A549 (cell line): ENCODE results near the gene NT5DC2.
A peak's percentile ranks its signal among the peaks of the same experiment; 100 is the strongest.

Experiments
- BCL3 ChIP-seq: fragments of >200 bp; sonication (Bioruptor Twin); formaldehyde crosslinking; IDR thresholded peaks from 3 replicates; pipeline ENCODE4 v1.6.1; 2016
- CBX2 ChIP-seq: fragments of 200-600 bp; sonication (generic); IDR thresholded peaks from 2 replicates; pipeline ENCODE4 v1.6.1; 2016; ENCODE audit warnings: low read depth, mild to moderate bottlenecking, borderline replicate concordance
- CTCF ChIP-seq: fragments of >200 bp; sonication (Bioruptor Twin); formaldehyde crosslinking; IDR thresholded peaks from 3 replicates; pipeline ENCODE4 v1.5.1; 2016
- MAX ChIP-seq: IDR thresholded peaks from 2 replicates; pipeline ENCODE4 v1.6.1; 2012
- POLR2A ChIP-seq: IDR thresholded peaks from 2 replicates; pipeline ENCODE4 v1.6.1; 2012; ENCODE audit warnings: mild to moderate bottlenecking, low read length
- SMC3 ChIP-seq: fragments of >200 bp; sonication (Bioruptor Twin); formaldehyde crosslinking; IDR thresholded peaks from 3 replicates; pipeline ENCODE4 v1.6.1; 2018; ENCODE audit warnings: inconsistent platforms

- TF ChIP-seq CBX2 (no peak), CTCF (no peak), MAX (peak; percentile 56; the same call in 1 of the 2 replicates), POLR2A (peak; percentile 95), SMC3 (no peak), BCL3 (peak; percentile 70; the same call in 2 of the 3 replicates)
These were observed 2.9 kb upstream of the NT5DC2 start, which contains the start of gene UQCC5 for GRCh38 chr3:52536369-52537164.
